GM12878 (cell line): ENCODE measurements around the gene PDGFA.

Experiments used
- BHLHE40 ChIP-seq, 2 experiments: fragments of 450-650 bp in 1 of 2; IDR thresholded peaks; 2 replicates each; pipeline ENCODE4 v1.6.1; 2011 to 2017; ENCODE audit warnings: low read depth in 2 of 2, borderline replicate concordance in 1 of 2, improper control_type of control experiment in 1 of 2, low read length in 1 of 2, mild to moderate bottlenecking in 1 of 2
- MAX ChIP-seq: IDR thresholded peaks from 2 replicates; pipeline ENCODE4 v1.6.1; 2012; ENCODE audit warnings: low read depth, low read length, improper control_type of control experiment
- SMC3 ChIP-seq: IDR thresholded peaks from 2 replicates; pipeline ENCODE4 v1.6.1; 2011; ENCODE audit warnings: low read length, improper control_type of control experiment, borderline replicate concordance
- SREBF1 ChIP-seq: IDR thresholded peaks from 2 replicates; pipeline ENCODE4 v1.6.1; 2012; ENCODE audit warnings: mild to moderate bottlenecking, low read length
- TF ChIP-seq, protein P1 (sequence below), 3 experiments: IDR thresholded peaks in 2 of 3; conservative IDR thresholded peaks in 1 of 3; 2 replicates each; pipeline ENCODE4 v1.5.1; 2011; ENCODE audit warnings: low read depth in 3 of 3, low read length in 3 of 3, mild to moderate bottlenecking in 3 of 3, control low read depth in 2 of 3, moderate library complexity in 2 of 3, inconsistent platforms in 1 of 3, mixed read lengths in 1 of 3; ENCODE audit not compliant: control insufficient read depth in 2 of 3, insufficient read depth in 1 of 3; ENCODE audit errors: extremely low read depth in 1 of 3
- TF ChIP-seq, protein P2 (sequence below): fragments of 450-650 bp; IDR thresholded peaks from 2 replicates; pipeline ENCODE4 v1.6.1; 2017; ENCODE audit warnings: antibody characterized with exemption, mild to moderate bottlenecking, moderate library complexity

GRCh38 chr7:495326-495725 lies 24.3 kb downstream of the PDGFA start:
- TF ChIP-seq SMC3 = no peak
- TF ChIP-seq, protein P1, sequence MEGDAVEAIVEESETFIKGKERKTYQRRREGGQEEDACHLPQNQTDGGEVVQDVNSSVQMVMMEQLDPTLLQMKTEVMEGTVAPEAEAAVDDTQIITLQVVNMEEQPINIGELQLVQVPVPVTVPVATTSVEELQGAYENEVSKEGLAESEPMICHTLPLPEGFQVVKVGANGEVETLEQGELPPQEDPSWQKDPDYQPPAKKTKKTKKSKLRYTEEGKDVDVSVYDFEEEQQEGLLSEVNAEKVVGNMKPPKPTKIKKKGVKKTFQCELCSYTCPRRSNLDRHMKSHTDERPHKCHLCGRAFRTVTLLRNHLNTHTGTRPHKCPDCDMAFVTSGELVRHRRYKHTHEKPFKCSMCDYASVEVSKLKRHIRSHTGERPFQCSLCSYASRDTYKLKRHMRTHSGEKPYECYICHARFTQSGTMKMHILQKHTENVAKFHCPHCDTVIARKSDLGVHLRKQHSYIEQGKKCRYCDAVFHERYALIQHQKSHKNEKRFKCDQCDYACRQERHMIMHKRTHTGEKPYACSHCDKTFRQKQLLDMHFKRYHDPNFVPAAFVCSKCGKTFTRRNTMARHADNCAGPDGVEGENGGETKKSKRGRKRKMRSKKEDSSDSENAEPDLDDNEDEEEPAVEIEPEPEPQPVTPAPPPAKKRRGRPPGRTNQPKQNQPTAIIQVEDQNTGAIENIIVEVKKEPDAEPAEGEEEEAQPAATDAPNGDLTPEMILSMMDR (IDR thresholded peaks at IDR 0.05 in 2 of 3, conservative IDR thresholded peaks at IDR 0.05 in 1 of 3; ENCODE audit: control insufficient read depth in 2 of 3, extremely low read depth in 1 of 3, insufficient read depth in 1 of 3, low read depth in 3 of 3, low read length in 3 of 3) = no peak
- TF ChIP-seq, protein P2, sequence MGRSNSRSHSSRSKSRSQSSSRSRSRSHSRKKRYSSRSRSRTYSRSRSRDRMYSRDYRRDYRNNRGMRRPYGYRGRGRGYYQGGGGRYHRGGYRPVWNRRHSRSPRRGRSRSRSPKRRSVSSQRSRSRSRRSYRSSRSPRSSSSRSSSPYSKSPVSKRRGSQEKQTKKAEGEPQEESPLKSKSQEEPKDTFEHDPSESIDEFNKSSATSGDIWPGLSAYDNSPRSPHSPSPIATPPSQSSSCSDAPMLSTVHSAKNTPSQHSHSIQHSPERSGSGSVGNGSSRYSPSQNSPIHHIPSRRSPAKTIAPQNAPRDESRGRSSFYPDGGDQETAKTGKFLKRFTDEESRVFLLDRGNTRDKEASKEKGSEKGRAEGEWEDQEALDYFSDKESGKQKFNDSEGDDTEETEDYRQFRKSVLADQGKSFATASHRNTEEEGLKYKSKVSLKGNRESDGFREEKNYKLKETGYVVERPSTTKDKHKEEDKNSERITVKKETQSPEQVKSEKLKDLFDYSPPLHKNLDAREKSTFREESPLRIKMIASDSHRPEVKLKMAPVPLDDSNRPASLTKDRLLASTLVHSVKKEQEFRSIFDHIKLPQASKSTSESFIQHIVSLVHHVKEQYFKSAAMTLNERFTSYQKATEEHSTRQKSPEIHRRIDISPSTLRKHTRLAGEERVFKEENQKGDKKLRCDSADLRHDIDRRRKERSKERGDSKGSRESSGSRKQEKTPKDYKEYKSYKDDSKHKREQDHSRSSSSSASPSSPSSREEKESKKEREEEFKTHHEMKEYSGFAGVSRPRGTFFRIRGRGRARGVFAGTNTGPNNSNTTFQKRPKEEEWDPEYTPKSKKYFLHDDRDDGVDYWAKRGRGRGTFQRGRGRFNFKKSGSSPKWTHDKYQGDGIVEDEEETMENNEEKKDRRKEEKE = no peak
- no peak for TF ChIP-seq BHLHE40 (IDR thresholded peaks at IDR 0.05; ENCODE audit: borderline replicate concordance in 1 of 2, low read depth in 2 of 2, low read length in 1 of 2)
- no peak for TF ChIP-seq MAX
- TF ChIP-seq SREBF1 = no peak
